ENCODE measurements around the gene DLX3. TPM values are rescaled to one million over a fixed set of nuclear protein-coding genes. Genes with fewer than 3 reads are reported as not detected.

DLX3 gene
- total RNA-seq, 1 experiment from 2014 or later: 0.18 TPM

GRCh38 chr17:49976163-49976827 is 18.7 kb downstream of the DLX3 start:
- Histone ChIP-seq H2AFZ (ENCODE audit: low read length) (no peak overlapping the region), H3K36me3 (ENCODE audit: low read depth, low read length) (no peaks in the 10 kb centered on the region), H3K27me3 (ENCODE audit: low read length) (peaks cover 48% of the 10 kb centered on the region), H3K9me3 (ENCODE audit: low read length) (no peaks in the 10 kb centered on the region), H3K9ac (ENCODE audit: low read length) (no peak overlapping the region), H4K20me1 (ENCODE audit: low read length) (no peaks in the 10 kb centered on the region), H3K4me1 (ENCODE audit: insufficient read depth, low read length) (no peaks in the 10 kb centered on the region), H3F3A (ENCODE audit: low read length, unreplicated experiment) (no peaks in the 10 kb centered on the region), H3K27ac (ENCODE audit: low read length) (no peak overlapping the region), H3K4me3 (ENCODE audit: low read length) (no peak overlapping the region), H3K79me2 (ENCODE audit: low read length) (no peaks in the 10 kb centered on the region), H3K4me2 (ENCODE audit: low read length) (no peak overlapping the region), H3K9me2 (replicated peaks; ENCODE audit: low read length) (no peaks in the 10 kb centered on the region)
- no TSS peak for BruUV-seq (replicated peaks)
- TF ChIP-seq EZH2phosphoT487 (IDR thresholded peaks at IDR 0.05; ENCODE audit: borderline replicate concordance, low read length) (no peak), CTCF (conservative IDR thresholded peaks at IDR 0.05; ENCODE audit: low read depth, low read length) (no peak), EZH2 (IDR thresholded peaks at IDR 0.05; ENCODE audit: low read length, unreplicated experiment) (no peak)
- ATAC-seq (no peak), DNase-seq (no peak)
- ChIA-PET CTCF (no interaction called here), POLR2A (ENCODE audit: unreplicated experiment) (no interaction called here)
- intact Hi-C loops (cut with micrococcal nuclease): no loop called here

- Histone ChIP-seq H3K4me3 (ENCODE audit: low read length) (no peak overlapping the region), H3K36me3 (ENCODE audit: low read depth, low read length) (no peaks in the 10 kb centered on the region), H3K9me3 (ENCODE audit: low read length) (no peaks in the 10 kb centered on the region), H3K4me2 (ENCODE audit: low read length) (no peak overlapping the region), H2AFZ (ENCODE audit: low read length) (no peak overlapping the region), H4K20me1 (ENCODE audit: low read length) (no peaks in the 10 kb centered on the region), H3F3A (ENCODE audit: low read length, unreplicated experiment) (no peaks in the 10 kb centered on the region), H3K4me1 (ENCODE audit: insufficient read depth, low read length) (no peaks in the 10 kb centered on the region), H3K27ac (ENCODE audit: low read length) (no peak overlapping the region), H3K79me2 (ENCODE audit: low read length) (no peaks in the 10 kb centered on the region), H3K9me2 (replicated peaks; ENCODE audit: low read length) (no peaks in the 10 kb centered on the region), H3K9ac (ENCODE audit: low read length) (no peak overlapping the region), H3K27me3 (ENCODE audit: low read length) (peaks cover 55% of the 10 kb centered on the region)
- POLR2A ChIA-PET (ENCODE audit: unreplicated experiment): no interaction called here
- intact Hi-C loops (cut with micrococcal nuclease): no loop called here
- ATAC-seq (no peak), DNase-seq (no peak)
- CTCF ChIA-PET: no interaction called here
- no TSS peak for BruUV-seq (replicated peaks)
- no peak for TF ChIP-seq EZH2 (IDR thresholded peaks at IDR 0.05; ENCODE audit: low read length, unreplicated experiment)
- no peak for TF ChIP-seq CTCF (conservative IDR thresholded peaks at IDR 0.05; ENCODE audit: low read depth, low read length)
- no peak for TF ChIP-seq EZH2phosphoT487 (IDR thresholded peaks at IDR 0.05; ENCODE audit: borderline replicate concordance, low read length)
Observed at GRCh38 chr17:49975531-49975930, 19.5 kb downstream of the DLX3 start.

- no TSS peak for BruUV-seq (replicated peaks)
- POLR2A ChIA-PET (ENCODE audit: unreplicated experiment): no interaction called here
- Histone ChIP-seq H3K79me2 (ENCODE audit: low read length) (no peaks in the 10 kb centered on the region), H3K9ac (ENCODE audit: low read length) (no peak overlapping the region), H3K4me3 (ENCODE audit: low read length) (no peak overlapping the region), H3F3A (ENCODE audit: low read length, unreplicated experiment) (no peaks in the 10 kb centered on the region), H3K4me2 (ENCODE audit: low read length) (no peak overlapping the region), H3K4me1 (ENCODE audit: insufficient read depth, low read length) (no peaks in the 10 kb centered on the region), H3K36me3 (ENCODE audit: low read depth, low read length) (no peaks in the 10 kb centered on the region), H4K20me1 (ENCODE audit: low read length) (no peaks in the 10 kb centered on the region), H3K27ac (ENCODE audit: low read length) (no peak overlapping the region), H3K9me2 (replicated peaks; ENCODE audit: low read length) (no peaks in the 10 kb centered on the region), H2AFZ (ENCODE audit: low read length) (no peak overlapping the region), H3K27me3 (ENCODE audit: low read length) (peaks cover 68% of the 10 kb centered on the region), H3K9me3 (ENCODE audit: low read length) (no peaks in the 10 kb centered on the region)
- CTCF ChIA-PET: no interaction called here
- TF ChIP-seq EZH2phosphoT487 (IDR thresholded peaks at IDR 0.05; ENCODE audit: borderline replicate concordance, low read length) (no peak), CTCF (conservative IDR thresholded peaks at IDR 0.05; ENCODE audit: low read depth, low read length) (no peak), EZH2 (IDR thresholded peaks at IDR 0.05; ENCODE audit: low read length, unreplicated experiment) (no peak)
- intact Hi-C loops (cut with micrococcal nuclease): no loop called here
- ATAC-seq (no peak), DNase-seq (no peak)
Observed at GRCh38 chr17:49973271-49973615, 21.8 kb downstream of the DLX3 start.
